WERI-Rb-1 (cell line): ENCODE results near the gene HOXD3.

ENCODE experiments used
- DNase-seq: peaks from one replicate; pipeline ENCODE4 v3.0.0-alpha.2; 2020
- H3K27ac ChIP-seq: fragments of 250-450 bp; sonication (Bioruptor Pico); 2 replicates; pipeline ENCODE4 v1.5.1; 2020; ENCODE audit warnings: mild to moderate bottlenecking, moderate library complexity
- H3K27me3 ChIP-seq: fragments of 250-450 bp; sonication (Bioruptor Pico); 2 replicates; pipeline ENCODE4 v1.5.1; 2021; ENCODE audit warnings: mild to moderate bottlenecking, low read depth, moderate library complexity; ENCODE audit not compliant: insufficient read depth, severe bottlenecking
- H3K36me3 ChIP-seq: fragments of 250-450 bp; sonication (Bioruptor Pico); 2 replicates; pipeline ENCODE4 v1.5.1; 2020; ENCODE audit warnings: mild to moderate bottlenecking, moderate library complexity
- H3K4me3 ChIP-seq: 2 replicates; pipeline ENCODE4 v1.5.1; 2011; ENCODE audit warnings: low read depth, mild to moderate bottlenecking, control low read depth, low read length
- H3K9me3 ChIP-seq: fragments of 250-450 bp; sonication (Bioruptor Pico); 2 replicates; pipeline ENCODE4 v1.5.1; 2021; ENCODE audit warnings: mild to moderate bottlenecking, moderate library complexity; ENCODE audit not compliant: severe bottlenecking
- TF ChIP-seq, protein P1 (sequence below): IDR thresholded peaks from 2 replicates; pipeline ENCODE4 v1.5.1; 2011; ENCODE audit warnings: low read depth, mild to moderate bottlenecking, control low read depth, inconsistent platforms, low read length

Gene HOXD3

GRCh38 chr2:176154576-176155252 is 2.4 kb upstream of the HOXD3 start:
- no peak overlapping the region for H3K4me3 ChIP-seq
- TF ChIP-seq, protein P1, sequence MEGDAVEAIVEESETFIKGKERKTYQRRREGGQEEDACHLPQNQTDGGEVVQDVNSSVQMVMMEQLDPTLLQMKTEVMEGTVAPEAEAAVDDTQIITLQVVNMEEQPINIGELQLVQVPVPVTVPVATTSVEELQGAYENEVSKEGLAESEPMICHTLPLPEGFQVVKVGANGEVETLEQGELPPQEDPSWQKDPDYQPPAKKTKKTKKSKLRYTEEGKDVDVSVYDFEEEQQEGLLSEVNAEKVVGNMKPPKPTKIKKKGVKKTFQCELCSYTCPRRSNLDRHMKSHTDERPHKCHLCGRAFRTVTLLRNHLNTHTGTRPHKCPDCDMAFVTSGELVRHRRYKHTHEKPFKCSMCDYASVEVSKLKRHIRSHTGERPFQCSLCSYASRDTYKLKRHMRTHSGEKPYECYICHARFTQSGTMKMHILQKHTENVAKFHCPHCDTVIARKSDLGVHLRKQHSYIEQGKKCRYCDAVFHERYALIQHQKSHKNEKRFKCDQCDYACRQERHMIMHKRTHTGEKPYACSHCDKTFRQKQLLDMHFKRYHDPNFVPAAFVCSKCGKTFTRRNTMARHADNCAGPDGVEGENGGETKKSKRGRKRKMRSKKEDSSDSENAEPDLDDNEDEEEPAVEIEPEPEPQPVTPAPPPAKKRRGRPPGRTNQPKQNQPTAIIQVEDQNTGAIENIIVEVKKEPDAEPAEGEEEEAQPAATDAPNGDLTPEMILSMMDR = no peak
- peaks cover 4% of the 10 kb centered on the region for H3K9me3 ChIP-seq
- no peaks in the 10 kb centered on the region for H3K36me3 ChIP-seq
- peaks cover 92% of the 10 kb centered on the region for H3K27me3 ChIP-seq
- H3K27ac ChIP-seq = no peak overlapping the region
- no peak for DNase-seq

DNA sequence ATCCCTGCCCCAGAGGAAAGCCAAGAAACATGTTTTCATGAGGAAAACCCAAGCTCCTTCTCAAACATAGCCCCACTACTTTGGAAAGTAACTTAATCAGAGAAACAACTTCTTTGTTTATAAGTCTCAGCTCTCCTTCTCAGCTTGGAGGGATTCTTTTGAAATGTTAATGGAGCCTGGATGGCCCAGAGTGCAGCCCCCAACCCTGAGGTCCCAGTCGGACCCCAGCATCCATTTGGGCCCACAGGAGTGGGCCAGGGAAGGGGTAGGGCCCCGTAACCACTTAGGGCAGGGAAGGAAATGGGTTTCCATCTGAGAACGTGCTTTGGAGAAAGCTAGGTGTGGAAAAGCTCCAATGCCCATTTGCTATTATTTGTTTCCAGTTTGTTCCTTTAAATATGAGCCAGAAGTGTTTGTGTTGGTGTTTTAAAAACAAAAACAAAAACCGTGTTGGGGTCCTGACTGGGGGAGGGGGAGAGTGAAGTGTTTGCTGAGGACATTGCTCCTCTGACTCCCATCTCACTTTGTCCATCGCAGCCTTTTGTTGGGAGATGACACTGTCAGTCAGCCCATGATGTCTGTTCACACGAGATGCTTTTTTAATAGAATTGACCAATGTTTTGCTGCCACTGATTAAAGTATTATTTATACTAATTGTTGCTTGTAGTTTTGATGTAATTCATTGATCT is 1.6 kb upstream of the HOXD3 start:
- no peak for DNase-seq
- Histone ChIP-seq H3K4me3 (no peak overlapping the region), H3K27me3 (peaks cover 92% of the 10 kb centered on the region), H3K36me3 (no peaks in the 10 kb centered on the region), H3K27ac (no peak overlapping the region), H3K9me3 (peaks cover 12% of the 10 kb centered on the region)
- TF ChIP-seq, protein P1 = no peak

DNA sequence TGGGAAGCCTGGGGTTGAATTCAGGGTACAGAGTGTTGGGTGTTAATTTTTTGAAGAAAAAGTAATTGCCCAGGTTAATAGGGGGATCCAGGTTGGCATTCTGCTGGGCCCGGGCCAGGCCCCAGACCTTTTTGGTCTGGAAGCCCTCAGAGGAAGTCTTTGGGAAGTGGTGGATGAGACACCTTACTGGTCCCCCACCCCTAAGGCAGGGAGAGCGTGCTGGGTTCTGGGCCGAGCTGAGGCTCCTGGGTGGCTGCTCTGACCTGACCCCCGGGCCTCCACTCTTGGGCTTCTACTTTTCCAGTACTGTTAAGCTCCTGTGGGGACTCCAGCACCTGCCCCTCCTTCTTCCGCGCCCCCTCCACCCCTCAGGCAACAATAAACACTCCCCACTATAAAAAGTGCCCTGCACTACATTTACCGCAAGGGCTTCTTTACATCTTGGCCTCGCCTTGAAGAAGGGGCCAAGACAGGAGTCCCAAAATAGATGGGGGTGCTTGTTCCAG is 753 bp upstream of the HOXD3 start:
- H3K9me3 ChIP-seq = peaks cover 19% of the 10 kb centered on the region
- no peak overlapping the region for H3K27ac ChIP-seq
- no peaks in the 10 kb centered on the region for H3K36me3 ChIP-seq
- no peak overlapping the region for H3K4me3 ChIP-seq
- no peak for DNase-seq
- H3K27me3 ChIP-seq = peaks cover 92% of the 10 kb centered on the region
- TF ChIP-seq, protein P1 = no peak

- peaks cover 94% of the 10 kb centered on the region for H3K27me3 ChIP-seq
- peak overlapping the region; percentile 31 for H3K4me3 ChIP-seq
- TF ChIP-seq, protein P1 = no peak
- DNase-seq = no peak
- H3K36me3 ChIP-seq = no peaks in the 10 kb centered on the region
- peaks cover 19% of the 10 kb centered on the region for H3K9me3 ChIP-seq
- no peak overlapping the region for H3K27ac ChIP-seq
These were observed 535 bp downstream of the HOXD3 start for GRCh38 chr2:176157499-176158185.

GRCh38 chr2:176158186-176158591 is 1.1 kb downstream of the HOXD3 start:
- Histone ChIP-seq H3K27me3 (peaks cover 94% of the 10 kb centered on the region), H3K4me3 (peak overlapping the region; percentile 31), H3K9me3 (peaks cover 19% of the 10 kb centered on the region), H3K36me3 (no peaks in the 10 kb centered on the region), H3K27ac (no peak overlapping the region)
- DNase-seq = no peak
- TF ChIP-seq, protein P1 = no peak
